Naive B cell (primary cell): ENCODE data around the gene RAD51B. TPM values are rescaled to one million over a fixed set of nuclear protein-coding genes. Genes with fewer than 3 reads are reported as not detected.

ENCODE experiments used
- ATAC-seq, 2 donors: fragments of 150-1000 bp; cut with Tn5 transposase; 2 replicates each; pipeline ENCODE4 v1.10.0; 2021; ENCODE audit warnings: low read depth in 2 of 2, mild to moderate bottlenecking in 2 of 2, moderate library complexity in 2 of 2
- DNase-seq: peaks from one replicate; pipeline ENCODE4 v3.0.0; 2022
- H3K27ac Mint-ChIP-seq, 6 donors: one replicate each; pipeline ENCODE4 v1.8.0; 2020 to 2022; ENCODE audit warnings: mild to moderate bottlenecking in 6 of 6, mixed read lengths in 6 of 6, moderate library complexity in 5 of 6, inconsistent platforms in 2 of 6
- H3K27me3 Mint-ChIP-seq, 3 donors: one replicate each; pipeline ENCODE4 v1.8.0; 2021 to 2022; ENCODE audit warnings: mixed read lengths in 3 of 3, mild to moderate bottlenecking in 1 of 3
- H3K36me3 Mint-ChIP-seq, 2 donors: one replicate each; pipeline ENCODE4 v1.8.0; 2020 to 2022; ENCODE audit warnings: mixed read lengths in 2 of 2, inconsistent platforms in 1 of 2, mild to moderate bottlenecking in 1 of 2
- H3K4me1 Mint-ChIP-seq, 3 donors: one replicate each; pipeline ENCODE4 v1.8.0; 2020 to 2022; ENCODE audit warnings: mixed read lengths in 3 of 3, inconsistent platforms in 1 of 3, mild to moderate bottlenecking in 1 of 3, moderate library complexity in 1 of 3
- H3K4me3 Mint-ChIP-seq, 8 donors: one replicate each; pipeline ENCODE4 v1.8.0; 2020 to 2022; ENCODE audit warnings: mild to moderate bottlenecking in 8 of 8, mixed read lengths in 8 of 8, moderate library complexity in 8 of 8, inconsistent platforms in 2 of 8
- H3K9me3 Mint-ChIP-seq, 7 donors: one replicate each; pipeline ENCODE4 v1.8.0; 2020 to 2022; ENCODE audit warnings: mixed read lengths in 7 of 7, mild to moderate bottlenecking in 5 of 7, inconsistent platforms in 2 of 7, moderate library complexity in 1 of 7
- polyA plus RNA-seq, 6 donors: library from polyadenylated mRNA; unstranded; fragments of 300-500 nt; fragmentation: Illumina TruSeq; gene quantifications; one replicate each; pipeline ENCODE4 v1.2.3, GENCODE V29; 2021; ENCODE audit warnings: low read depth in 6 of 6

RAD51B gene
- polyA plus RNA-seq, 6 donors from 2014 or later: 27.4 to 37.2 (median 31.8) TPM

- ATAC-seq: no peak
- Mint-ChIP-seq H3K9me3 (peaks cover 2 to 6% (median 3%) of the 10 kb centered on the region in 7 donors), H3K4me3 (peak overlapping the region in 4 of 8 donors; percentile 4 to 64 (median 20)), H3K27ac (peak overlapping the region; percentile 4 to 82 (median 34)), H3K4me1 (peaks cover 34 to 71% (median 69%) of the 10 kb centered on the region in 3 donors), H3K36me3 (peaks cover 0 to 10% of the 10 kb centered on the region in 2 donors), H3K27me3 (no peaks in the 10 kb centered on the region)
- DNase-seq: no peak
Measured at GRCh38 chr14:68306934-68307789, 487.6 kb downstream of the RAD51B start.

DNA sequence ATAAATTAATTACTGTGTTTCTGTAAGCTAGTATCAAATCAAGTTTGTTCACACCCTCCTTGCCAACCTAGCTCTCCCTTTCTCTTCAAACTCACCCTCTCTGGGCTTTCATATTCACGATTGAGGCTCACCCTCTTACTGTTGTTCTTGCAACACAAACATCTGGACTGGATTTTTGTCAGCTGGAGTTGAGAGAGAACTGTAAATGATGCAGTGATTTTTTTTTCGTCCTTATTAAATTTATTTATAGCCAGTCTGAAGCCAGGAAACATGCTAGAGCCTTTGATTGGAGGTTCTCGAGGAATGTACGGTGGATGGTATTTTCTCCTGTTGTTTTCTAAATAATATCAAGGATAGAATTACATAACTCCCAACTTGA lies 488.2 kb downstream of the RAD51B start:
- Mint-ChIP-seq H3K4me1 (peaks cover 37 to 77% (median 72%) of the 10 kb centered on the region in 3 donors), H3K27ac (peak overlapping the region in 4 of 6 donors; percentile 21 to 81 (median 37)), H3K27me3 (no peaks in the 10 kb centered on the region), H3K36me3 (peaks cover 0 to 4% of the 10 kb centered on the region in 2 donors), H3K4me3 (no peak overlapping the region), H3K9me3 (peaks cover 0 to 3% (median 0%) of the 10 kb centered on the region in 7 donors)
- ATAC-seq (no peak), DNase-seq (no peak)

DNA sequence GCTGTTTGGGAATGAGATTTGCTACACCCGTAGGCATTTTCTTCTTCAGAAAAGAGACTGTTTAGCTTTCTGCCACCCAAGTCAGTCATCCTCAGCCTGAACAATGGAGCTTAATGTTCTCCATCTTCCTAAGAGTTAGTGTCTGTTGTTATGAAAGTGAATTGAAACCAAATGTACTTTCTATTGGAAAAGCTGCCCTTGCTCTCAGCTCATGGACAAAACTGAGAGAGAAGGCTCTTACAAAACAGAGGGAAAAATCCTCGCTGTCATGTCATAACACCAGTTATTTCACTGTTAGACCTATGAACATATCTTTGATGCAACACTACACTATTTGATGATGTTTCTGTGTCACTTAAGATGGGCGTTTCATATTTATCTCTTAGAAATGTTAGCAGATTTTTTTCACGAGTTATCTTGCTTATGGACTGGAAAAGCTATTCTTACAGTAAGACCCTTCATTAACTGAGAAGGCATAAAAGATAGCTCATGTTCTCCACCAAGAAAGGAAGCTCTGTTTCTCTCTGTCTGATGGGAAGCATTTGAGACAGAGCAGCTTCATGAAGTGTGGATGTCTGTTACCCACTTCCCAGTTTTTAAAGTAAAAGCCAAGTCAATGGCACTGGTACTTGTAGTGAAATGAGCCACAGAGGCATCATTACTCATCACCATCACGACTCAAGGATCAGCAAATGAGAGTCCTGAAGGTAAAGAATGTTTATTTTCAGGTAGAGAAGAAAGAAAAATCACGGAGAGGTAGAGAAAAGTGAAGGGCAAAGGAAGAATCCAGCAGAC lies 489.3 kb downstream of the RAD51B start:
- Mint-ChIP-seq H3K27ac (peak overlapping the region; percentile 54 to 98 (median 84)), H3K27me3 (no peaks in the 10 kb centered on the region), H3K36me3 (no peaks in the 10 kb centered on the region), H3K9me3 (no peaks in the 10 kb centered on the region), H3K4me1 (peaks cover 48 to 88% (median 83%) of the 10 kb centered on the region in 3 donors), H3K4me3 (peak overlapping the region in 6 of 8 donors; percentile 8 to 77 (median 58))
- ATAC-seq (peak; percentile 46 to 65), DNase-seq (peak; percentile 42)

GRCh38 chr14:68309616-68310015 lies 490.0 kb downstream of the RAD51B start:
- peak overlapping the region in 2 of 8 donors; percentile 4 to 54 for H3K4me3 Mint-ChIP-seq
- H3K27ac Mint-ChIP-seq: peak overlapping the region in 3 of 6 donors; percentile 21 to 85 (median 84)
- H3K9me3 Mint-ChIP-seq: no peaks in the 10 kb centered on the region
- ATAC-seq: no peak
- no peaks in the 10 kb centered on the region for H3K36me3 Mint-ChIP-seq
- DNase-seq: no peak
- peaks cover 55 to 92% (median 87%) of the 10 kb centered on the region in 3 donors for H3K4me1 Mint-ChIP-seq
- H3K27me3 Mint-ChIP-seq: no peaks in the 10 kb centered on the region

- Mint-ChIP-seq H3K36me3 (peaks cover under 1 to 2% of the 10 kb centered on the region in 2 donors), H3K9me3 (peaks cover 0 to 2% (median 0%) of the 10 kb centered on the region in 7 donors), H3K27ac (peak overlapping the region in 4 of 6 donors; percentile 44 to 92 (median 78)), H3K27me3 (no peaks in the 10 kb centered on the region), H3K4me3 (peak overlapping the region in 4 of 8 donors; percentile 27 to 47 (median 33)), H3K4me1 (peaks cover 49 to 89% (median 82%) of the 10 kb centered on the region in 3 donors)
- ATAC-seq: no peak
- DNase-seq: no peak
Measured at GRCh38 chr14:68312300-68312699, 492.7 kb downstream of the RAD51B start.

GRCh38 chr14:68312884-68313610 lies 493.5 kb downstream of the RAD51B start:
- H3K4me1 Mint-ChIP-seq: peaks cover 54 to 89% (median 82%) of the 10 kb centered on the region in 3 donors
- peak; percentile 82 to 89 for ATAC-seq
- DNase-seq: peak; percentile 68
- H3K27me3 Mint-ChIP-seq: no peaks in the 10 kb centered on the region
- H3K36me3 Mint-ChIP-seq: peaks cover 5 to 9% of the 10 kb centered on the region in 2 donors
- H3K27ac Mint-ChIP-seq: peak overlapping the region; percentile 75 to 96 (median 81)
- peak overlapping the region in 7 of 8 donors; percentile 10 to 69 (median 43) for H3K4me3 Mint-ChIP-seq
- peaks cover 0 to 2% (median 0%) of the 10 kb centered on the region in 7 donors for H3K9me3 Mint-ChIP-seq

- H3K4me3 Mint-ChIP-seq: peak overlapping the region in 5 of 8 donors; percentile 10 to 84 (median 48)
- no peak for DNase-seq
- H3K27ac Mint-ChIP-seq: peak overlapping the region; percentile 45 to 97 (median 70)
- H3K27me3 Mint-ChIP-seq: no peaks in the 10 kb centered on the region
- peak; percentile 23 to 29 for ATAC-seq
- H3K36me3 Mint-ChIP-seq: peaks cover 5 to 14% of the 10 kb centered on the region in 2 donors
- peaks cover 0 to 2% (median 0%) of the 10 kb centered on the region in 7 donors for H3K9me3 Mint-ChIP-seq
- H3K4me1 Mint-ChIP-seq: peaks cover 55 to 92% (median 82%) of the 10 kb centered on the region in 3 donors
Measured at GRCh38 chr14:68314642-68315041, 495.1 kb downstream of the RAD51B start.

- Mint-ChIP-seq H3K9me3 (peaks cover 0 to 2% (median 0%) of the 10 kb centered on the region in 7 donors), H3K4me3 (peak overlapping the region in 5 of 8 donors; percentile 10 to 84 (median 48)), H3K27ac (peak overlapping the region; percentile 45 to 97 (median 70)), H3K27me3 (no peaks in the 10 kb centered on the region), H3K4me1 (peaks cover 58 to 92% (median 81%) of the 10 kb centered on the region in 3 donors), H3K36me3 (peaks cover 5 to 14% of the 10 kb centered on the region in 2 donors)
- no peak for ATAC-seq
- DNase-seq: no peak
Measured at GRCh38 chr14:68315081-68315480, 495.5 kb downstream of the RAD51B start.

DNA sequence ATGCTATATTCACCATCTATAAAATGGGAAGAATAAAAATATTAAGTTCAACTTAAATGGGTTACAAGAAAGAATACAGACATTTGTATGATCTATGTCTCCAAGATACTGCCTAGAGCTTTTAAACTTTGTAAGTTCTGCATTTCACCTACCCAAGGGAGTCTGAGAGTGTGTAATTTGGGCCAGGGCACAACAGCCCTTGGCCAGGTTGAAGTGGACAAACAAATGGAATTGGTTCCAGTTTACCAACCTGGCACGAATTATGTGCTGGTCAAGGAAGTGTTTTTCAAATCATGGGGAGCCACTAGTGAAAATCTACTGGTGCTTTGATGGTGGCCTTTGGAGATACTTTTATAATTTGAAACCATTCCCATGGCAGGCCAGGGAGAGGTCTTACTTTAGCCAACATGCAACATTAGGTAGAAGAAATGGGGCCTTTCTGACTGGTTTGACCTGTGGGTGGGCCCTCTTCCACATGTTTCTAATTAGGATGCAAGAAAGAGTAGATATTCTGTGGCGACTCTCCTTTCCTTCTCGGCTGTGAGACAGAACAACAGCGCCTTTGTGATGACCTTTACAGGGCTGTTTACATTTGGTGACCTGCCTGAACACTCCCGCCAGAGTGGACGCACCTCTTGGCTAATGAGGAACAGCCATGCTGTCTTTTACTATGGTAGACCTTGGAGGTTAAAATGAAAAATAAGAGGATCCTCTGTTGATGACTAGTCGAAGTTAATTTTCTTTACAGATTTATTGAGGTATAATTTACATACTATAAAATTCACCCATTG lies 496.7 kb downstream of the RAD51B start:
- ATAC-seq: no peak
- no peak for DNase-seq
- Mint-ChIP-seq H3K27me3 (no peaks in the 10 kb centered on the region), H3K4me3 (peak overlapping the region in 2 of 8 donors; percentile 51 to 59), H3K27ac (peak overlapping the region in 4 of 6 donors; percentile 9 to 67 (median 22)), H3K36me3 (peaks cover 5 to 14% of the 10 kb centered on the region in 2 donors), H3K9me3 (peaks cover 0 to 2% (median 0%) of the 10 kb centered on the region in 7 donors), H3K4me1 (peaks cover 62 to 96% (median 83%) of the 10 kb centered on the region in 3 donors)

DNA sequence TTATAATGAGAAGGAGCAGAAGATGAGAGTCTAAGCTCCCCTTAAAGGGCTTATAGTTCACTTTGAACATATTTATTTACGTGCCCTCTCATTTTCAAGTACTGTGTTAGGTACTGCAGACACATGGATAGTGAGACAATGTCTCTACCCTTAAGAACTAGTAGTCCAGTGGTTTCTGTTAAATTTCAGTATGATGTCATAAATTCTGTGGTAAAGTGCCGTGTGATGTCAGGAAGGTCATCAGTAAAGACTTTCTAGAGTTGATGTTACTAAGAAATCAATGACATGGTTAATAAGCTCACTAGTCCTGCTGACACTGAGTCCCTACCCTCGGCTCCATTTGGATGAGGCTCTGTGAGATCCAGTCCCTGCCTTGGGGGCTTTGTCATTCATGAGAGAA lies 497.7 kb downstream of the RAD51B start:
- Mint-ChIP-seq H3K4me3 (peak overlapping the region in 3 of 8 donors; percentile 2 to 10 (median 9)), H3K4me1 (peaks cover 64 to 87% (median 76%) of the 10 kb centered on the region in 3 donors), H3K36me3 (peaks cover 5 to 14% of the 10 kb centered on the region in 2 donors), H3K9me3 (peaks cover 0 to 2% (median 0%) of the 10 kb centered on the region in 7 donors), H3K27ac (peak overlapping the region in 4 of 6 donors; percentile 26 to 73 (median 54)), H3K27me3 (no peaks in the 10 kb centered on the region)
- DNase-seq (no peak), ATAC-seq (no peak)

GRCh38 chr14:68318828-68319227 lies 499.2 kb downstream of the RAD51B start:
- peak overlapping the region in 2 of 8 donors; percentile 29 to 40 for H3K4me3 Mint-ChIP-seq
- H3K27ac Mint-ChIP-seq: peak overlapping the region in 1 of 6 donors; percentile 21
- ATAC-seq: no peak
- peaks cover 5 to 14% of the 10 kb centered on the region in 2 donors for H3K36me3 Mint-ChIP-seq
- peaks cover 60 to 86% (median 61%) of the 10 kb centered on the region in 3 donors for H3K4me1 Mint-ChIP-seq
- H3K27me3 Mint-ChIP-seq: no peaks in the 10 kb centered on the region
- DNase-seq: no peak
- peaks cover 0 to 2% (median 0%) of the 10 kb centered on the region in 7 donors for H3K9me3 Mint-ChIP-seq

DNA sequence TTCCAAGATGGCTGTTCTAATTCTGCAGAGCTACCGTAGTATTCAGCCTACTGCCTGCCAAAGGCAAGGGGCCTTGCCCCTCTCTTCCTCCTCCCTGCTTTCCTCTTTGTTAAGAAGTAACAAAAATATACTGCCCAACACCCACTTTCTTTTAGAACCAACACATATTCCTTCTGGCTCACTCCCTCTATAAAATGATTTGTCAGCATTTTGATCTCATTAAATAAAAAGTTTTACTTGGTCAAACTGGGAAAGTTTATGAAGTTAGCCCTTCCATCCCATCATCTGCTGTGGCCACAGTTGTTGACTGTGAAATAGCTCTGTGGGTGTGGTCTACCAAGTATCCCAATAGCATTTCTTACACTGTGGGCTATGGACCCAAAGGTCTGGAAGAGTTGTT lies 500.9 kb downstream of the RAD51B start:
- H3K27ac Mint-ChIP-seq: peak overlapping the region in 3 of 6 donors; percentile 22 to 25 (median 24)
- ATAC-seq (no peak), DNase-seq (no peak)
- H3K9me3 Mint-ChIP-seq: no peaks in the 10 kb centered on the region
- peak overlapping the region in 1 of 8 donors; percentile 49 for H3K4me3 Mint-ChIP-seq
- H3K27me3 Mint-ChIP-seq: no peaks in the 10 kb centered on the region
- peaks cover 5 to 14% of the 10 kb centered on the region in 2 donors for H3K36me3 Mint-ChIP-seq
- H3K4me1 Mint-ChIP-seq: peaks cover 56 to 85% (median 59%) of the 10 kb centered on the region in 3 donors
